ENCODE data around the gene RARG.

The RARG gene

DNA sequence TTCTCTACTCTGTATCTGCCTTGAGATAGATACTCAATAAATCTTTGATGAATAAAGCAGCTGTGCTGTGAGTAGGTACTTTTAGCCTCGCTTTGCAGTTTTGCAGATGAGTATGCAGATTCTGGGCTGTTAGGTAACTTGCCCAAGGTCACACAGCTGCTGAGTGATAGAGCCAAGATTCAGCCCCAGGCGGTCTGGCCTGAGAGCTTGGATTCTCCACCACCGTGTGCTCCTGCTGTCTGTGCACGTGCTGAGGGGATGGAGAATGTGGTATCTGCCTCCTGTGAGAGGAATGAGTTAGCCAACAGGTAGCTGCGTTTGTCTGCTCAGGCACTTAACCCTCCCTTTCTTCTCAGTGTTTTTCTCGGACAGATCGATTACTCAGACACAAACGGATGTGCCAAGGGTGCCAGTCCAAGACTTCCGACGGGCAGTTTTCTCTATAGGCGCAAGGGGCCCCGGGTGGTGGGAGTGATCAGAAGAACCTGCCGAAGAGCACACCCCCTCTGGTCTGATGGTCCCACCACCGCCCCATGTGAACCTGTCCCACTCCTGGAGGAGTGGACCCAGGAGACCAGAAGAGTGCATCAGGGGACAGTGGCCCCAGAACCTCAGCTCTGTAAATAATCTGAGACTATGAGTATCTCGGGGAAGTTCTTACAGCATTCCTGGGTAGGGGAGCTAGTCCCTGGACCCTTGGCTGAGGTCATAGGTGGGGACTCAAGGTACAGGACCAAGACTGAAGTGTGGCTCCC is 44.7 kb downstream of the RARG start:
- TF ChIP-seq SNAI2 (CRISPR knock-in tag; IDR thresholded peaks at IDR 0.05) (no peak), OSR1 (CRISPR knock-in tag; IDR thresholded peaks at IDR 0.05) (no peak), ZFP3 (CRISPR knock-in tag; IDR thresholded peaks at IDR 0.05) (no peak), ZFP30 (CRISPR knock-in tag; IDR thresholded peaks at IDR 0.05) (no peak), TOX (CRISPR knock-in tag; IDR thresholded peaks at IDR 0.05; ENCODE audit: borderline replicate concordance) (no peak), ARNTL (CRISPR knock-in tag; IDR thresholded peaks at IDR 0.05; ENCODE audit: borderline replicate concordance, low read depth) (no peak), ZNF70 (CRISPR knock-in tag; IDR thresholded peaks at IDR 0.05) (no peak), ZNF565 (CRISPR knock-in tag; conservative IDR thresholded peaks at IDR 0.05; ENCODE audit: low read depth) (no peak), ZNF8 (CRISPR knock-in tag; IDR thresholded peaks at IDR 0.05) (no peak), RARB (CRISPR knock-in tag; IDR thresholded peaks at IDR 0.05) (no peak), GLIS3 (CRISPR knock-in tag; IDR thresholded peaks at IDR 0.05) (no peak), TCF4 (CRISPR knock-in tag; IDR thresholded peaks at IDR 0.05; ENCODE audit: borderline replicate concordance) (no peak), ZC3H10 (CRISPR knock-in tag; IDR thresholded peaks at IDR 0.05) (no peak)
- TF ChIP-seq, protein P1, sequence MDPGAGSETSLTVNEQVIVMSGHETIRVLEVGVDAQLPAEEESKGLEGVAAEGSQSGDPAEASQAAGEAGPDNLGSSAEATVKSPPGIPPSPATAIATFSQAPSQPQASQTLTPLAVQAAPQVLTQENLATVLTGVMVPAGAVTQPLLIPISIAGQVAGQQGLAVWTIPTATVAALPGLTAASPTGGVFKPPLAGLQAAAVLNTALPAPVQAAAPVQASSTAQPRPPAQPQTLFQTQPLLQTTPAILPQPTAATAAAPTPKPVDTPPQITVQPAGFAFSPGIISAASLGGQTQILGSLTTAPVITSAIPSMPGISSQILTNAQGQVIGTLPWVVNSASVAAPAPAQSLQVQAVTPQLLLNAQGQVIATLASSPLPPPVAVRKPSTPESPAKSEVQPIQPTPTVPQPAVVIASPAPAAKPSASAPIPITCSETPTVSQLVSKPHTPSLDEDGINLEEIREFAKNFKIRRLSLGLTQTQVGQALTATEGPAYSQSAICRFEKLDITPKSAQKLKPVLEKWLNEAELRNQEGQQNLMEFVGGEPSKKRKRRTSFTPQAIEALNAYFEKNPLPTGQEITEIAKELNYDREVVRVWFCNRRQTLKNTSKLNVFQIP (CRISPR knock-in tag; IDR thresholded peaks at IDR 0.05; ENCODE audit: borderline replicate concordance, low read depth), result no peak
- TF ChIP-seq, protein P2, sequence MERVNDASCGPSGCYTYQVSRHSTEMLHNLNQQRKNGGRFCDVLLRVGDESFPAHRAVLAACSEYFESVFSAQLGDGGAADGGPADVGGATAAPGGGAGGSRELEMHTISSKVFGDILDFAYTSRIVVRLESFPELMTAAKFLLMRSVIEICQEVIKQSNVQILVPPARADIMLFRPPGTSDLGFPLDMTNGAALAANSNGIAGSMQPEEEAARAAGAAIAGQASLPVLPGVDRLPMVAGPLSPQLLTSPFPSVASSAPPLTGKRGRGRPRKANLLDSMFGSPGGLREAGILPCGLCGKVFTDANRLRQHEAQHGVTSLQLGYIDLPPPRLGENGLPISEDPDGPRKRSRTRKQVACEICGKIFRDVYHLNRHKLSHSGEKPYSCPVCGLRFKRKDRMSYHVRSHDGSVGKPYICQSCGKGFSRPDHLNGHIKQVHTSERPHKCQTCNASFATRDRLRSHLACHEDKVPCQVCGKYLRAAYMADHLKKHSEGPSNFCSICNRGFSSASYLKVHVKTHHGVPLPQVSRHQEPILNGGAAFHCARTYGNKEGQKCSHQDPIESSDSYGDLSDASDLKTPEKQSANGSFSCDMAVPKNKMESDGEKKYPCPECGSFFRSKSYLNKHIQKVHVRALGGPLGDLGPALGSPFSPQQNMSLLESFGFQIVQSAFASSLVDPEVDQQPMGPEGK (CRISPR knock-in tag; IDR thresholded peaks at IDR 0.05; ENCODE audit: borderline replicate concordance), result no peak
- TF ChIP-seq, protein P3, sequence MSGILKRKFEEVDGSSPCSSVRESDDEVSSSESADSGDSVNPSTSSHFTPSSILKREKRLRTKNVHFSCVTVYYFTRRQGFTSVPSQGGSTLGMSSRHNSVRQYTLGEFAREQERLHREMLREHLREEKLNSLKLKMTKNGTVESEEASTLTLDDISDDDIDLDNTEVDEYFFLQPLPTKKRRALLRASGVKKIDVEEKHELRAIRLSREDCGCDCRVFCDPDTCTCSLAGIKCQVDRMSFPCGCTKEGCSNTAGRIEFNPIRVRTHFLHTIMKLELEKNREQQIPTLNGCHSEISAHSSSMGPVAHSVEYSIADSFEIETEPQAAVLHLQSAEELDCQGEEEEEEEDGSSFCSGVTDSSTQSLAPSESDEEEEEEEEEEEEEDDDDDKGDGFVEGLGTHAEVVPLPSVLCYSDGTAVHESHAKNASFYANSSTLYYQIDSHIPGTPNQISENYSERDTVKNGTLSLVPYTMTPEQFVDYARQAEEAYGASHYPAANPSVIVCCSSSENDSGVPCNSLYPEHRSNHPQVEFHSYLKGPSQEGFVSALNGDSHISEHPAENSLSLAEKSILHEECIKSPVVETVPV (CRISPR knock-in tag; IDR thresholded peaks at IDR 0.05), result no peak
- ATAC-seq, result no peak

DNA sequence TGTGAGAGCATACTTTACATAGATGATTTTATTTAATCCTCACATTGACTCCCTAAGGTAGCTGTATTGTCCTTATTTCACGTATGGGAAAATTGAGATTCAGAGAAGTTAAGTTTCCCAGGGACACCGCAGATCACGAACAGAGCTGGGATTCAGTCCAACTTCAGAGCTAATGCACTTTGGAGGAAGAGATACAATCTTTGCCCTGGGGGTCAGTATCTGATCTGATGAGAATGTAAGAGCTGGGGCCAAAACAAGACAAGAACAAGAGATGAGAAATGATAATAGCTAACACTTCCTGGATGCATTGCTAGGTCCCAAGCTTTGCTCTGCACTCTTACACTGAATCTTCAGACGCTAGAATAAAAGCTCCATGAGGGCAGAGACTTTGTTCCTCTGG is 45.3 kb downstream of the RARG start:
- no peak for ATAC-seq
- no peak for TF ChIP-seq GLIS3 (CRISPR knock-in tag; IDR thresholded peaks at IDR 0.05)
- TF ChIP-seq, protein P4, sequence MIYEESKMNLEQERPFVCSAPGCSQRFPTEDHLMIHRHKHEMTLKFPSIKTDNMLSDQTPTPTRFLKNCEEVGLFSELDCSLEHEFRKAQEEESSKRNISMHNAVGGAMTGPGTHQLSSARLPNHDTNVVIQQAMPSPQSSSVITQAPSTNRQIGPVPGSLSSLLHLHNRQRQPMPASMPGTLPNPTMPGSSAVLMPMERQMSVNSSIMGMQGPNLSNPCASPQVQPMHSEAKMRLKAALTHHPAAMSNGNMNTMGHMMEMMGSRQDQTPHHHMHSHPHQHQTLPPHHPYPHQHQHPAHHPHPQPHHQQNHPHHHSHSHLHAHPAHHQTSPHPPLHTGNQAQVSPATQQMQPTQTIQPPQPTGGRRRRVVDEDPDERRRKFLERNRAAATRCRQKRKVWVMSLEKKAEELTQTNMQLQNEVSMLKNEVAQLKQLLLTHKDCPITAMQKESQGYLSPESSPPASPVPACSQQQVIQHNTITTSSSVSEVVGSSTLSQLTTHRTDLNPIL (CRISPR knock-in tag; IDR thresholded peaks at IDR 0.05; ENCODE audit: low read depth), result no peak
- no peak for TF ChIP-seq ZC3H10 (CRISPR knock-in tag; IDR thresholded peaks at IDR 0.05)
- TF ChIP-seq ISL1 (CRISPR knock-in tag; IDR thresholded peaks at IDR 0.05), result peak; percentile 50; the same call in 1 of the 2 replicates
- TF ChIP-seq, protein P5, sequence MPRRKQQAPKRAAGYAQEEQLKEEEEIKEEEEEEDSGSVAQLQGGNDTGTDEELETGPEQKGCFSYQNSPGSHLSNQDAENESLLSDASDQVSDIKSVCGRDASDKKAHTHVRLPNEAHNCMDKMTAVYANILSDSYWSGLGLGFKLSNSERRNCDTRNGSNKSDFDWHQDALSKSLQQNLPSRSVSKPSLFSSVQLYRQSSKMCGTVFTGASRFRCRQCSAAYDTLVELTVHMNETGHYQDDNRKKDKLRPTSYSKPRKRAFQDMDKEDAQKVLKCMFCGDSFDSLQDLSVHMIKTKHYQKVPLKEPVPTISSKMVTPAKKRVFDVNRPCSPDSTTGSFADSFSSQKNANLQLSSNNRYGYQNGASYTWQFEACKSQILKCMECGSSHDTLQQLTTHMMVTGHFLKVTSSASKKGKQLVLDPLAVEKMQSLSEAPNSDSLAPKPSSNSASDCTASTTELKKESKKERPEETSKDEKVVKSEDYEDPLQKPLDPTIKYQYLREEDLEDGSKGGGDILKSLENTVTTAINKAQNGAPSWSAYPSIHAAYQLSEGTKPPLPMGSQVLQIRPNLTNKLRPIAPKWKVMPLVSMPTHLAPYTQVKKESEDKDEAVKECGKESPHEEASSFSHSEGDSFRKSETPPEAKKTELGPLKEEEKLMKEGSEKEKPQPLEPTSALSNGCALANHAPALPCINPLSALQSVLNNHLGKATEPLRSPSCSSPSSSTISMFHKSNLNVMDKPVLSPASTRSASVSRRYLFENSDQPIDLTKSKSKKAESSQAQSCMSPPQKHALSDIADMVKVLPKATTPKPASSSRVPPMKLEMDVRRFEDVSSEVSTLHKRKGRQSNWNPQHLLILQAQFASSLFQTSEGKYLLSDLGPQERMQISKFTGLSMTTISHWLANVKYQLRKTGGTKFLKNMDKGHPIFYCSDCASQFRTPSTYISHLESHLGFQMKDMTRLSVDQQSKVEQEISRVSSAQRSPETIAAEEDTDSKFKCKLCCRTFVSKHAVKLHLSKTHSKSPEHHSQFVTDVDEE (CRISPR knock-in tag; IDR thresholded peaks at IDR 0.05), result no peak

DNA sequence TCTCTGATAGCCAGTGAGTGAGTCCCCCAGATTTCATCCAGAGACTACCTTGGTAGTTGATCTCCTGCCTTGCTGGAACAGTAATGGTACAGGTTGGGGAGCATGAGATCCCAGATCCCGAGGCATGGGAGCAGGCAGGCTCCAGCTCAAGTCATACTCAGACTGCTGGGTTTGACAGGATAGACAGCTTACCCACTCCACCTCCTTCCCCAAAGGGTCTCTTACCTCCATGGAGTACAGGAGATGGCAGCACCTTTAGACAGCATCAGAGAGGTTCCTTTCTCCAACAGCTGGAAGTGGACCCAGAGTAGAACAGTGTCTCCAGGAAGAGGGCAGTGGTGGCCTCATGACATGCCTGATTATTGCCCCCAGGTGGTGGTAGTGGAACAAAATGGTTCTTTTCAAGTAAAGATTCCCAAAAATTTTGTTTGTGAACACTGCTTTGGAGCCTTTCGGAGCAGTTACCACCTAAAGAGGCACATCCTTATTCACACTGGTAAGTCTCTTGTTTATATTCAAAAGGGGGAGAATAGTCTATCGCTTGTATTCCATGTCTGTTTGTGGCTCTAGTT is 46.3 kb downstream of the RARG start:
- ATAC-seq, result no peak
- TF ChIP-seq ARNTL (CRISPR knock-in tag; IDR thresholded peaks at IDR 0.05; ENCODE audit: borderline replicate concordance, low read depth), result no peak
- no peak for TF ChIP-seq ISL1 (CRISPR knock-in tag; IDR thresholded peaks at IDR 0.05)
- TF ChIP-seq BACH2 (CRISPR knock-in tag; IDR thresholded peaks at IDR 0.05; ENCODE audit: borderline replicate concordance), result no peak
- no peak for TF ChIP-seq ZNF70 (CRISPR knock-in tag; IDR thresholded peaks at IDR 0.05)
- TF ChIP-seq RARB (CRISPR knock-in tag; IDR thresholded peaks at IDR 0.05), result no peak
- TF ChIP-seq, protein P2 (CRISPR knock-in tag; IDR thresholded peaks at IDR 0.05; ENCODE audit: borderline replicate concordance), result no peak
- no peak for TF ChIP-seq TOX (CRISPR knock-in tag; IDR thresholded peaks at IDR 0.05; ENCODE audit: borderline replicate concordance)
- TF ChIP-seq, protein P1 (CRISPR knock-in tag; IDR thresholded peaks at IDR 0.05; ENCODE audit: borderline replicate concordance, low read depth), result no peak
- no peak for TF ChIP-seq ESRRG (CRISPR knock-in tag; IDR thresholded peaks at IDR 0.05)
- TF ChIP-seq OSR1 (CRISPR knock-in tag; IDR thresholded peaks at IDR 0.05), result no peak
- TF ChIP-seq ZFP3 (CRISPR knock-in tag; IDR thresholded peaks at IDR 0.05), result no peak
- TF ChIP-seq TCF4 (CRISPR knock-in tag; IDR thresholded peaks at IDR 0.05; ENCODE audit: borderline replicate concordance), result no peak
- TF ChIP-seq ZC3H10 (CRISPR knock-in tag; IDR thresholded peaks at IDR 0.05), result no peak
- TF ChIP-seq, protein P4 (CRISPR knock-in tag; IDR thresholded peaks at IDR 0.05; ENCODE audit: low read depth), result no peak

Measured in SK-N-SH treated with all-trans-retinoic acid at 6 μM for 48 hours (cell line).